ENCODE measurements around the gene ZNF681. TPM values are rescaled to one million over a fixed set of nuclear protein-coding genes. Genes with fewer than 3 reads are reported as not detected.

ZNF681 gene
- total RNA-seq (2022) (1.2 TPM in 2 replicates), Bru-seq, nascent RNA (percentile 49 among the genes with signal in this experiment), BruChase-seq, experiment 1, labeled RNA remaining after a 2-hour chase (percentile 51 among the genes with signal in this experiment), BruChase-seq, experiment 2, labeled RNA remaining after a 6-hour chase (percentile 44 among the genes with signal in this experiment)
- long read RNA-seq, partial matches to known transcripts, result 0 of 1 reads
- long read RNA-seq, other reads (novel, unspliced or antisense), result 1 of 1 reads

GRCh38 chr19:23758187-23759074, at the start of gene ZNF681:
Gene ZNF681, minus strand, starts transcription at chr19:23758891. Its CDS starts 142 bp downstream, at chr19:23758749.
- H3K27me3 ChIP-seq (replicated peaks; ENCODE audit: control insufficient read depth, insufficient read depth, low read length), result no peaks in the 10 kb centered on the region
- ChIA-PET CTCF (interaction anchor here (0.6 kb wide), 1 partner anchor 493 kb away, joined by 5 read pairs; no protein-coding TSS in a partner anchor), POLR2A (interaction anchor here (0.6 kb wide), 2 partner anchors 71 to 768 kb away, joined by 3 to 4 read pairs; partner anchors contain the start of gene ZNF675)
- H3K36me3 ChIP-seq (ENCODE audit: control insufficient read depth, insufficient read depth, low read length), result no peaks in the 10 kb centered on the region
- peak within 1 kb of the TSS; percentile 74 for H3K4me3 Mint-ChIP-seq (ENCODE audit: unreplicated experiment)
- H3K9me3 Mint-ChIP-seq (ENCODE audit: unreplicated experiment), result peaks cover 20% of the 10 kb centered on the region
- no peaks in the 10 kb centered on the region for H3K4me1 ChIP-seq
- peaks cover 5% of the 10 kb centered on the region; the same call in 1 of the 2 replicates for H3K9me3 ChIP-seq
- H3K4me1 Mint-ChIP-seq (ENCODE audit: low read depth, unreplicated experiment), result no peaks in the 10 kb centered on the region
- H3K36me3 Mint-ChIP-seq (ENCODE audit: insufficient read depth, unreplicated experiment), result no peaks in the 10 kb centered on the region
- TF ChIP-seq CTCF (IDR thresholded peaks at IDR 0.05; ENCODE audit: insufficient read depth in 1 of 2, low read depth in 1 of 2, low read length in 1 of 2, severe bottlenecking in 1 of 2, unreplicated experiment in 1 of 2), result no peak
- no peaks in the 10 kb centered on the region for H3K27me3 Mint-ChIP-seq (ENCODE audit: insufficient read depth, unreplicated experiment)
- BruUV-seq (replicated peaks), result no TSS peak
- intact Hi-C loops (cut with micrococcal nuclease; ENCODE audit: unreplicated experiment), result loop anchor here (1.0 kb wide), 1 partner anchor 71 kb away; the partner anchor contains the start of gene ZNF675
- no peak within 1 kb of the TSS for H3K27ac Mint-ChIP-seq (ENCODE audit: unreplicated experiment)
- peak; percentile 68 to 87 for DNase-seq
- peak within 1 kb of the TSS; percentile 59 for H3K4me3 ChIP-seq (ENCODE audit: low read depth, low read length)

- H3K9me3 Mint-ChIP-seq (ENCODE audit: unreplicated experiment), result no peaks in the 10 kb centered on the region
- no peaks in the 10 kb centered on the region for H3K4me1 ChIP-seq
- no peak for TF ChIP-seq CTCF (IDR thresholded peaks at IDR 0.05; ENCODE audit: insufficient read depth in 1 of 2, low read depth in 1 of 2, low read length in 1 of 2, severe bottlenecking in 1 of 2, unreplicated experiment in 1 of 2)
- H3K4me1 Mint-ChIP-seq (ENCODE audit: low read depth, unreplicated experiment), result no peaks in the 10 kb centered on the region
- no peaks in the 10 kb centered on the region for H3K36me3 Mint-ChIP-seq (ENCODE audit: insufficient read depth, unreplicated experiment)
- intact Hi-C loops (cut with micrococcal nuclease; ENCODE audit: unreplicated experiment), result no loop called here
- H3K27me3 ChIP-seq (replicated peaks; ENCODE audit: control insufficient read depth, insufficient read depth, low read length), result no peaks in the 10 kb centered on the region
- CTCF ChIA-PET, result no interaction called here
- H3K4me3 ChIP-seq (ENCODE audit: low read depth, low read length), result no peak overlapping the region
- no peak overlapping the region for H3K4me3 Mint-ChIP-seq (ENCODE audit: unreplicated experiment)
- no peak for DNase-seq
- no TSS peak for BruUV-seq (replicated peaks)
- no peaks in the 10 kb centered on the region for H3K36me3 ChIP-seq (ENCODE audit: control insufficient read depth, insufficient read depth, low read length)
- no peaks in the 10 kb centered on the region for H3K27me3 Mint-ChIP-seq (ENCODE audit: insufficient read depth, unreplicated experiment)
- no peak overlapping the region for H3K27ac Mint-ChIP-seq (ENCODE audit: unreplicated experiment)
- POLR2A ChIA-PET, result no interaction called here
- H3K9me3 ChIP-seq, result no peaks in the 10 kb centered on the region
Measured at GRCh38 chr19:23804676-23805075, 46.0 kb upstream of the ZNF681 start.

DNA sequence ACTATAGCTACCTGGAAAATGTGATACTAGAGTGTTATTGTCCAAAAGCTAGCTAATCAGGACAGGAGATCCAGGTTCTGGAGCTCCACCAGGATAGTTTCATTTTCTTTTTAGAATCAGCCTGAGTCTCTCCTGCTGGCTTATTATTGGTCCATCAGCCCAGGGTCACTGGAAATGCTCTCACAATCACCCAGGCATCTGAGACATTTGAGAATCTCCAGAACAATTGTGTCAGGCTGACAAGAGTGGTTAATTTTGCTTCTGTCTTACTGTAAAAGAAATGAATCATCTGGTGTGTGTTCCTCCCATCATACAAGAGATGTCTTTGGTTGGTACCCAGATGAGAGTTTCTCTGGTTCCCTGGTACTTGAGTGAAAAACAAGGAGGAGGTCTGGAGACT, 43.6 kb upstream of the ZNF681 start:
- intact Hi-C loops (cut with micrococcal nuclease; ENCODE audit: unreplicated experiment), result no loop called here
- BruUV-seq (replicated peaks), result no TSS peak
- no peaks in the 10 kb centered on the region for H3K36me3 Mint-ChIP-seq (ENCODE audit: insufficient read depth, unreplicated experiment)
- H3K4me3 Mint-ChIP-seq (ENCODE audit: unreplicated experiment), result no peak overlapping the region
- no peaks in the 10 kb centered on the region for H3K27me3 Mint-ChIP-seq (ENCODE audit: insufficient read depth, unreplicated experiment)
- TF ChIP-seq CTCF (IDR thresholded peaks at IDR 0.05; ENCODE audit: insufficient read depth in 1 of 2, low read depth in 1 of 2, low read length in 1 of 2, severe bottlenecking in 1 of 2, unreplicated experiment in 1 of 2), result no peak
- no peaks in the 10 kb centered on the region for H3K4me1 ChIP-seq
- no peak for DNase-seq
- H3K4me3 ChIP-seq (ENCODE audit: low read depth, low read length), result no peak overlapping the region
- POLR2A ChIA-PET, result no interaction called here
- no peak overlapping the region for H3K27ac Mint-ChIP-seq (ENCODE audit: unreplicated experiment)
- H3K36me3 ChIP-seq (ENCODE audit: control insufficient read depth, insufficient read depth, low read length), result no peaks in the 10 kb centered on the region
- no peaks in the 10 kb centered on the region for H3K27me3 ChIP-seq (replicated peaks; ENCODE audit: control insufficient read depth, insufficient read depth, low read length)
- no peaks in the 10 kb centered on the region for H3K4me1 Mint-ChIP-seq (ENCODE audit: low read depth, unreplicated experiment)
- no peaks in the 10 kb centered on the region for H3K9me3 ChIP-seq
- CTCF ChIA-PET, result no interaction called here
- no peaks in the 10 kb centered on the region for H3K9me3 Mint-ChIP-seq (ENCODE audit: unreplicated experiment)
